Muscle of back (tissue), 13 donors: ENCODE results near the gene APOA5. TPM values are rescaled to one million over a fixed set of nuclear protein-coding genes. Genes with fewer than 3 reads are reported as not detected.
"Not testable (repeated sequence)": the region's sequence is repeated elsewhere in the genome, so short reads cannot be mapped to it uniquely, and the experiment has no call there.

Experiments used
- DNase-seq, 3 donors: peaks; one replicate each; pipeline versions ENCODE4 v3.0.0 to v3.0.0-alpha.2; 2013
- long read RNA-seq, 9 donors: transcript quantifications; one replicate each; lab custom pipeline, GENCODE V29; 2026
- polyA plus RNA-seq, 10 donors: library from polyadenylated mRNA; unstranded; fragments of 120-200 nt; gene quantifications; one replicate each; pipeline ENCODE4 v1.2.1, GENCODE V29; 2013; ENCODE audit not compliant: insufficient read length in 10 of 10

The APOA5 gene
- polyA plus RNA-seq: not detected
- long read RNA-seq, donor 1: 0 reads
- long read RNA-seq, donor 2: 0 reads
- long read RNA-seq, donor 3: 0 reads
- long read RNA-seq, donor 4: 0 reads
- long read RNA-seq, donor 5: 0 reads
- long read RNA-seq, donor 6: 0 reads
- long read RNA-seq, donor 7: 0 reads
- long read RNA-seq, donor 8: 0 reads
- long read RNA-seq, donor 9: 0 reads

GRCh38 chr11:116791813-116792143 is at the start of gene APOA5:
Gene APOA5, minus strand, starts transcription at chr11:116791879. Its CDS starts 19 bp downstream, at chr11:116791860.
- DNase-seq: no peak

- DNase-seq: no peak
Measured at GRCh38 chr11:116840746-116841296, 49.1 kb upstream of the APOA5 start.

- DNase-seq: peak in 1 of 3 donors; percentile 39
Measured at GRCh38 chr11:116840224-116840745, 48.6 kb upstream of the APOA5 start.

- no peak for DNase-seq
Measured at GRCh38 chr11:116838321-116839084, 46.8 kb upstream of the APOA5 start.

GRCh38 chr11:116837231-116838091 is 45.8 kb upstream of the APOA5 start, which contains the start of gene APOA1:
Gene APOA1, minus strand, starts transcription at chr11:116837622. Its CDS starts 235 bp downstream, at chr11:116837387.
- DNase-seq: no peak

- DNase-seq: no peak
Measured at GRCh38 chr11:116836632-116836991, 44.9 kb upstream of the APOA5 start.

- DNase-seq: peak; percentile 88 to 95 (median 91)
Measured at GRCh38 chr11:116835791-116836631, 44.3 kb upstream of the APOA5 start.

- DNase-seq: no peak
Measured at GRCh38 chr11:116835042-116835772, 43.5 kb upstream of the APOA5 start.

- not testable (repeated sequence) for DNase-seq
Measured at GRCh38 chr11:116834535-116835041, 42.9 kb upstream of the APOA5 start.

- no peak for DNase-seq
Measured at GRCh38 chr11:116833816-116834534, 42.3 kb upstream of the APOA5 start.

- no peak for DNase-seq
Measured at GRCh38 chr11:116833491-116833815, 41.8 kb upstream of the APOA5 start.

- DNase-seq: no peak
Measured at GRCh38 chr11:116832350-116833290, 40.9 kb upstream of the APOA5 start.

GRCh38 chr11:116831790-116832349 is 40.2 kb upstream of the APOA5 start:
- DNase-seq: no peak

- DNase-seq: no peak
Measured at GRCh38 chr11:116830184-116830912, 38.7 kb upstream of the APOA5 start.

GRCh38 chr11:116829525-116830183 is 38.0 kb upstream of the APOA5 start, which contains the start of gene APOC3:
Gene APOC3, plus strand, starts transcription at chr11:116829907. Its CDS starts 676 bp downstream, at chr11:116830583.
- peak in 1 of 3 donors; percentile 13 for DNase-seq
